LNCAP (cell line): ENCODE results near the gene CTBP2.

ENCODE experiments used
- TF ChIP-seq, protein P1 (sequence below): fragments of 450-650 bp; IDR thresholded peaks from 2 replicates; pipeline ENCODE4 v1.5.1; 2017; ENCODE audit warnings: mild to moderate bottlenecking

CTBP2 gene

DNA sequence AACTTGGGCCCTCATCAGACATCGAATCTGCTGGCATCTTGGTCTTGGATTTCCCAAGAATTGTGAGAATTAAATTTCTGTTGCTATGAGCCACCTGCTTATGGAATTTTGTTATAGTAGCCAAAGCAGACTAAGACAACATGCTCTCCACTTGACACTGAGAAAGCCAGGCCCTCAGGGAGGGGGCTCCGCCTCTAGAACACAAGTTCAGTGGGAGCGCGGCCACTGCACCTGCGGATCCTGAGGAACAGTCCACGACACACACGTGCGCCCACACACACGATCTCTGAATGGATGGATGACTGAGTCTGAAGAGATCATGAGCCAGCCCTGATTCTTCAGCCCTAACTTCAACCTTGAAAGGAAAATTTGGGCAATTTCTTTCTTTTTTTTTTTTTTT is 73.7 kb downstream of the CTBP2 start:
- TF ChIP-seq, protein P1, sequence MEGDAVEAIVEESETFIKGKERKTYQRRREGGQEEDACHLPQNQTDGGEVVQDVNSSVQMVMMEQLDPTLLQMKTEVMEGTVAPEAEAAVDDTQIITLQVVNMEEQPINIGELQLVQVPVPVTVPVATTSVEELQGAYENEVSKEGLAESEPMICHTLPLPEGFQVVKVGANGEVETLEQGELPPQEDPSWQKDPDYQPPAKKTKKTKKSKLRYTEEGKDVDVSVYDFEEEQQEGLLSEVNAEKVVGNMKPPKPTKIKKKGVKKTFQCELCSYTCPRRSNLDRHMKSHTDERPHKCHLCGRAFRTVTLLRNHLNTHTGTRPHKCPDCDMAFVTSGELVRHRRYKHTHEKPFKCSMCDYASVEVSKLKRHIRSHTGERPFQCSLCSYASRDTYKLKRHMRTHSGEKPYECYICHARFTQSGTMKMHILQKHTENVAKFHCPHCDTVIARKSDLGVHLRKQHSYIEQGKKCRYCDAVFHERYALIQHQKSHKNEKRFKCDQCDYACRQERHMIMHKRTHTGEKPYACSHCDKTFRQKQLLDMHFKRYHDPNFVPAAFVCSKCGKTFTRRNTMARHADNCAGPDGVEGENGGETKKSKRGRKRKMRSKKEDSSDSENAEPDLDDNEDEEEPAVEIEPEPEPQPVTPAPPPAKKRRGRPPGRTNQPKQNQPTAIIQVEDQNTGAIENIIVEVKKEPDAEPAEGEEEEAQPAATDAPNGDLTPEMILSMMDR: no peak

DNA sequence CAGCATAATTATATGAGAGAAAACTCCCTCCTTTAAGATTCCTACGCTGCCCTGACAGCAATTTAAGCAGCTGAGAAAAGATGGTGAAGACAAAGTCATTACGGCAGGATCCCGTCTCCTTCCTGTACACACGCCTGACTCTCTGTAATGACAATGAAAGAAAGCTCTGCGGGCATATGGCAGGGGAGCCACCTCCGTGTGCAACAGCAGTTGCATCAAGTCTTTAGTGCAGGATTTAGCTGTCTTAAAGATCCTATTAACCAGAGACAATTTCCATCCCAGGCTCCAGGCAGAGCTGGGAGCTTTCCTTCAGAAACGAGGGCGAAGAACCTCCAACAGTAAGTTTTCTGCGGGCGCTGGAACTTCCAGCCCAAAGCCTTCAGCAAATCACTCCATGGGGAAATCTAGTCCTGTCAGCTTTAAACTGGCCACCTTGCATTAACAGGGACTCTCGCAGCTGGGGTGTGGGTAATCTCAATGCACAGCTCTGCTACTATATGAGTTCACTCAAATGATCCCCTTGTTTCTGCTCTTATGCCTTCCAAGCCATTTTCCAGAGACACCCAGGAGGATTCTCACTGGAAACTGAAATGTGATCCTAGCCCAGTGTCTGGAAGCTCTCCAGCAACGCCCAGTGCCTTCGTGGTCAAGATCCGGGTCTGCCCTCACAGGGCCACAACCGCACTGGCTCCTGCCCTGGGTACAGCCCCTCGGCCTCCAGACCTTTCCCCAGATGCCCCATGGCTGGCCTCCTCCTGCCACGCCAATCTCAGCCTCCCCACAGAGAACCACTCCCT is 74.9 kb downstream of the CTBP2 start:
- TF ChIP-seq, protein P1: no peak

- TF ChIP-seq, protein P1: no peak
These were observed 75.6 kb downstream of the CTBP2 start for GRCh38 chr10:125084614-125085257.

DNA sequence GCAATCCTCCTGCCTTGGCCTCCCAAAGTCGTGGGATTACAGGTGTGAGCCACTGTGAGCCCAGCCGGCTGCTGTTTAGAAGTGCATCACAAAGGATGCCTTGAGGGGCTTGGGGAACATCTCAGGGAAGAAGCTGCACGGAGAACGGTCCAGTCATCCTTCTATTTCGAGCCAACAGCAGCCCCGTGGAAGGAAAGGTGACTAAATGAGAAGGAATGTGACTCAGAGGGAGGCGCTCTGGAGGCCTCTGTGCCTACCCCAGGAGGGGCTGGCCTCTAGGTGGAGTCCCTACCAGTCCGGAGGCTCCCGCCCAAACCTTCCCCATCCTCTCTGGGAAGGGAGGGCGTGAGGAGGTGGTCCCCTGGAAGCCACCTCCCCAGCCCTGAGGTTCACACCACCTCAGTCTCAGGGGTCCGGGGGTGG is 76.2 kb downstream of the CTBP2 start:
- TF ChIP-seq, protein P1: no peak

DNA sequence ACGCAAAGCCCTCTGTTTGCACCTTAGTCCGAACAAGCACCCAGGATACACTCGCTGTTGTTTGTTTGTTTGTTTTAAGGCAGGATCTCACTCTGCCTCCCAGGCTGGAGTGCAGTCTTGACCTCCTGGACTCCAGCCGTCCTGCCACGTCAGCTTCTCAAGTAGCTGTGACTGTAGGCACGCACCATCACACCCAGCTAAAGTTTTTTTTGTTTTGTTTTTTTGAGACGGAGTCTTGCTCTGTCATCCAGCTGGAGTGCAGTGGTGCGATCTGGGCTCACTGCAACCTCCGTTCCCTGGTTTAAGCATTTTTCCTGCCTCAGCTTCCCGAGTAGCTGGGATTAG is 76.8 kb downstream of the CTBP2 start:
- TF ChIP-seq, protein P1: no peak

DNA sequence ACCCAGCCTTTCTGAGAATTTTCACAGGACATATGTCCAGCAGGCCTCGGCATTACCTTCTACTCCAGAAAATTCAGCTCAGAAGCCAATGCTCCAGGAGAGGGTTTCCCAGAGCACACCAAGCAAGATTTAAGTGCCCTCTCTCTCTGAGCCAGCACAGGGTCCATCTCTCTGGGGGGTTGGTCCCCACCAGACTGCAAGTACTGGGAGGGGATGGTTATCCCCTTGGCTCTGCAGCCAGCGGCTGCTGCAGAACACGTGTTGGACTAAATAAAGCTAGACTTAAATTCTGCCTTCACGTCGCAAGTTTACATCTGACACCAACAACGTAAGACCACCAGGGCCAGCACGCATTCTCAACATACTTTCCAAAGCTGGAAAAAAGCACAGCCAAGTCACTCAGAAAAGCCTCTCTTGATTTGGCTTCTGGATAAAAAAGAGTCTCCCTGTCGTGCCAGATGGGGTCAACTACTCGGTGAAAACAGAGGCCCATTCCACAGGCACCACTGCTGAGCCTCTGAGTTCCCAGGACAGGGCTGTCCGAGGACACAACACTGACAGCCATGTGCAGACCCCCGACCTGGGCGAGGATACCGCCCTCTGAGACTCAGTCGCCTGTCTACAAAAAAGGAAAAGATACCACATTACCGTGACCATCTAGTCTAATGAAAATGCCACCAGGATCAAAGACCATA is 77.3 kb downstream of the CTBP2 start:
- TF ChIP-seq, protein P1: no peak

DNA sequence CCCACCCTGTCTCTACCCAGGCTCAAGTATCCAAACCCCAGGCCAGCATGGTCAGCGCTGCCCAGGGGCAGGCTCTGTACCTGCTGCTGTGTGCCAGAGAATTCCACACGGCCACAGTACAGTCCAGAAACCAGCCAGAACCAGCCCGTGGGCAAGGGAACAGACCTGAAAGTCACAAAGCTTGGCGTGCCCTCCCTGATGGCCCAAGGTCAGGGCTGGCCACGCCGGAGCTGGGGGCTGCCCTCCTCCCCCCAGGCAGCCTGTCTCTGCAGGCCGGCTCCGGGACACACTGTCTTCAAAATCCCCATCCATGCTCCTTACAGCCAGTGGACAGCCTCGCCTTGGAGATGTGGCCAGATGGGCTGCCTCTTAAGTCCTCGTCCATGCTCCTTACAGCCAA is 78.4 kb downstream of the CTBP2 start:
- TF ChIP-seq, protein P1: no peak
